Large intestine (tissue), 12 donors: ENCODE results near the gene GALC. TPM values are rescaled to one million over a fixed set of nuclear protein-coding genes. Genes with fewer than 3 reads are reported as not detected.

Source experiments
- DNase-seq, 2 donors: peaks; one replicate each; pipeline versions ENCODE4 v3.0.0 to v3.0.0-alpha.2; 2013
- H3K27ac ChIP-seq: one replicate; pipeline ENCODE4 v1.5.1; 2013; ENCODE audit warnings: low read length
- H3K27me3 ChIP-seq: 2 replicates; pipeline ENCODE4 v1.6.1; 2013; ENCODE audit warnings: low read length; ENCODE audit not compliant: control insufficient read depth, insufficient read depth
- H3K36me3 ChIP-seq: 2 replicates; pipeline ENCODE4 v1.6.1; 2013; ENCODE audit warnings: low read length; ENCODE audit not compliant: control insufficient read depth, insufficient read depth
- H3K4me1 ChIP-seq: one replicate; pipeline ENCODE4 v1.6.1; 2013; ENCODE audit warnings: low read length; ENCODE audit not compliant: control insufficient read depth, insufficient read depth
- H3K4me3 ChIP-seq: one replicate; pipeline ENCODE4 v1.5.1; 2013; ENCODE audit warnings: low read length
- H3K9me3 ChIP-seq: one replicate; pipeline ENCODE4 v1.6.1; 2013; ENCODE audit warnings: mild to moderate bottlenecking, low read depth, low read length, moderate library complexity; ENCODE audit not compliant: control insufficient read depth
- WGBS: methylation state at CpG from one replicate; pipeline ENCODE4 v1.1.5; 2013; ENCODE audit warnings: low lambda C conversion rate; ENCODE audit not compliant: insufficient coverage; 5-methylcytosine and 5-hydroxymethylcytosine counted together
- long read RNA-seq, 11 donors: transcript quantifications; one replicate each; lab custom pipeline, GENCODE V29; 2026
- polyA plus RNA-seq: library from polyadenylated mRNA; unstranded; fragments of 120-200 nt; gene quantifications from one replicate; pipeline ENCODE4 v1.2.1, GENCODE V29; 2013

Gene GALC
- 119 TPM for polyA plus RNA-seq
- long read RNA-seq, donor 1, transcript GALC-201 (17 exons, 3,883 nt), result major isoform, 6 of 27 reads
- long read RNA-seq, donor 1, partial matches to known transcripts, result 21 of 27 reads
- long read RNA-seq, donor 1, other reads (novel, unspliced or antisense), result 0 of 27 reads
- long read RNA-seq, donor 2, transcript GALC-201 (17 exons, 3,883 nt), result major isoform, 35 of 127 reads
- long read RNA-seq, donor 2, partial matches to known transcripts, result 90 of 127 reads
- long read RNA-seq, donor 2, other reads (novel, unspliced or antisense), result 0 of 127 reads
- long read RNA-seq, donor 3, result 0 reads
- long read RNA-seq, donor 4, partial matches to known transcripts, result 0 of 1 reads
- long read RNA-seq, donor 4, other reads (novel, unspliced or antisense), result 0 of 1 reads
- long read RNA-seq, donor 5, partial matches to known transcripts, result 0 of 3 reads
- long read RNA-seq, donor 5, other reads (novel, unspliced or antisense), result 0 of 3 reads
- long read RNA-seq, donor 6, transcript GALC-201 (17 exons, 3,883 nt), result major isoform, 26 of 90 reads
- long read RNA-seq, donor 6, partial matches to known transcripts, result 63 of 90 reads
- long read RNA-seq, donor 6, other reads (novel, unspliced or antisense), result 0 of 90 reads
- long read RNA-seq, donor 7, partial matches to known transcripts, result 0 of 4 reads
- long read RNA-seq, donor 7, other reads (novel, unspliced or antisense), result 0 of 4 reads
- long read RNA-seq, donor 8, transcript GALC-201 (17 exons, 3,883 nt), result major isoform, 17 of 63 reads
- long read RNA-seq, donor 8, partial matches to known transcripts, result 46 of 63 reads
- long read RNA-seq, donor 8, other reads (novel, unspliced or antisense), result 0 of 63 reads
- long read RNA-seq, donor 9, transcript GALC-201 (17 exons, 3,883 nt), result major isoform, 18 of 40 reads
- long read RNA-seq, donor 9, partial matches to known transcripts, result 21 of 40 reads
- long read RNA-seq, donor 9, other reads (novel, unspliced or antisense), result 0 of 40 reads
- long read RNA-seq, donor 10, transcript GALC-201 (17 exons, 3,883 nt), result major isoform, 41 of 66 reads
- long read RNA-seq, donor 10, partial matches to known transcripts, result 24 of 66 reads
- long read RNA-seq, donor 10, other reads (novel, unspliced or antisense), result 0 of 66 reads
- long read RNA-seq, donor 11, transcript GALC-201 (17 exons, 3,883 nt), result major isoform, 17 of 33 reads
- long read RNA-seq, donor 11, partial matches to known transcripts, result 11 of 33 reads
- long read RNA-seq, donor 11, other reads (novel, unspliced or antisense), result 0 of 33 reads

- peaks cover 64% of the 10 kb centered on the region for H3K4me1 ChIP-seq
- no peaks in the 10 kb centered on the region for H3K9me3 ChIP-seq
- DNase-seq, result peak; percentile 92 to 96
- H3K36me3 ChIP-seq, result no peaks in the 10 kb centered on the region
- no CpG with 5 or more reads among the region's 83 CpGs for WGBS
- no peaks in the 10 kb centered on the region for H3K27me3 ChIP-seq
- peak within 1 kb of the TSS; percentile 85 for H3K27ac ChIP-seq
- H3K4me3 ChIP-seq, result peak within 1 kb of the TSS; percentile 61
Observed at GRCh38 chr14:87992718-87993628, at the start of gene GALC. GALC (minus strand) TSS chr14:87993182; CDS start chr14:87993164, 18 bp downstream.

DNA sequence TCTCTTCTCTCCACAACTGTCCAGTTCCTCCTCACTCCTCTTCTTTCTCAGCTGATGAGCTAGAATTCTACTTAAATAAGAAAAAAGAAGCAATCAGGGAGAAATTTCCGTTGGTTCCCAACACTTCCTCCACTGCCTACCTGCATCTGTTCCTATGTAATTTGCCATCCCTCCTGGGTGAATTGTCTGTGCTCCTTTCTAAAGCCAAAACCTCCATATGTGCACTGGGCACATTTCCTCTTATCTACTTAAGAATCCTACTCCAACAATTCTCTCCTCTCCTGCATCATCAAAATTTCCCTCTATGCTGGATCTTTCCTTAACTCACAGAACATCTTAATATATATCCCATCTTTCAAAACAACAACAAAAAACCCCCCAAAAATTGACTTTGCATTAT is 47.2 kb upstream of the GALC start:
- WGBS, result no CpG with 5 or more reads among the region's 1 CpG
- Histone ChIP-seq H3K4me3 (no peak overlapping the region), H3K27ac (no peak overlapping the region), H3K9me3 (no peaks in the 10 kb centered on the region), H3K36me3 (no peaks in the 10 kb centered on the region), H3K27me3 (no peaks in the 10 kb centered on the region), H3K4me1 (peaks cover 11% of the 10 kb centered on the region)
- no peak for DNase-seq

GRCh38 chr14:88039197-88039596 is 46.2 kb upstream of the GALC start:
- WGBS, result no CpG with 5 or more reads among the region's 3 CpGs
- Histone ChIP-seq H3K9me3 (no peaks in the 10 kb centered on the region), H3K27me3 (no peaks in the 10 kb centered on the region), H3K4me3 (no peak overlapping the region), H3K36me3 (no peaks in the 10 kb centered on the region), H3K27ac (no peak overlapping the region), H3K4me1 (peaks cover 5% of the 10 kb centered on the region)
- DNase-seq, result no peak

- no peak overlapping the region for H3K4me3 ChIP-seq
- no peak for DNase-seq
- no peak overlapping the region for H3K27ac ChIP-seq
- no peaks in the 10 kb centered on the region for H3K36me3 ChIP-seq
- no peaks in the 10 kb centered on the region for H3K27me3 ChIP-seq
- no peaks in the 10 kb centered on the region for H3K4me1 ChIP-seq
- WGBS, result no CpG with 5 or more reads among the region's 1 CpG
- H3K9me3 ChIP-seq, result no peaks in the 10 kb centered on the region
Observed at GRCh38 chr14:88037325-88037724, 44.3 kb upstream of the GALC start.

DNA sequence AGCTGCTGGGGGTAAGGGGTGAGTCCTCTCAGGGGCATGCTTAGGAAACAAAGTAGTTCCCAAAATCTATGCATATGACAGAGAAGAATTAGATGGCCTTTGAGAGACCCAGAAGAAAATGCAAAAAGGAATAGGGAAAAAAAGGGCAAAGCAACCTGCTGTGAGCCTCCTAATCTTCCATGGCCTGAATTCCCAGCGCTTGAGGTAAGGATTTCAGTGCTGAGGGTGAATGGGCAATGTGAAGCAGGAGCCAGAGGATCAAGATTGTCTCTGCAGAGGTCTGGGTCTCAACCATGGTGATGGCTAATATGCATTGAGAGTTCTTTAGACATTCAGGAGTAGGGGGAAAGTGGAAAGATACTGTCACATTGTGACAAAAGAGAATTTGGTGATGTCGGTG is 43.4 kb upstream of the GALC start:
- H3K9me3 ChIP-seq, result no peaks in the 10 kb centered on the region
- no peak for DNase-seq
- H3K36me3 ChIP-seq, result no peaks in the 10 kb centered on the region
- no peak overlapping the region for H3K27ac ChIP-seq
- WGBS, result no CpG with 5 or more reads among the region's 2 CpGs
- no peak overlapping the region for H3K4me3 ChIP-seq
- no peaks in the 10 kb centered on the region for H3K27me3 ChIP-seq
- H3K4me1 ChIP-seq, result no peaks in the 10 kb centered on the region

- 80% methylated on average over 1 of the region's 2 CpGs for WGBS
- no peak for DNase-seq
- no peaks in the 10 kb centered on the region for H3K4me1 ChIP-seq
- H3K4me3 ChIP-seq, result no peak overlapping the region
- no peaks in the 10 kb centered on the region for H3K9me3 ChIP-seq
- H3K36me3 ChIP-seq, result no peaks in the 10 kb centered on the region
- H3K27me3 ChIP-seq, result no peaks in the 10 kb centered on the region
- H3K27ac ChIP-seq, result no peak overlapping the region
Observed at GRCh38 chr14:88034076-88034475, 41.1 kb upstream of the GALC start.

DNA sequence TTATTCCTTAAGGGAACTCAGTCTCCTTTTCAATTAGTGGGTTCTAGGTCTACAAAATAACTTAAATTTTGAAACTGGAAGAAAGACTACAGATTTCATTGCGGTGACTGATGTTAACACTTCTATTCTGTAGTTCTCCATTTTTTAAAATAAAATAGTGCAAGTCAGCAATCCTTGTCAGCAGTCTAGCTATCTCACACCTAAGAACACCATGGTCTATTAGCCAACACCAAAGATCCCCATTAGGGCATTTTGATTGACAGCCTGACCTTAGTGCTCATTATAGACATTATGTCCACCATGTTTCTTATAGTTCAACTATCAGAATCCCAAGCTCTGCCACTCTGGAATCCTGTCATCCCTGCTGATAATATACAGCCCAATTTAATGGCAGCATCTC is 39.4 kb upstream of the GALC start:
- Histone ChIP-seq H3K27me3 (no peaks in the 10 kb centered on the region), H3K36me3 (no peaks in the 10 kb centered on the region), H3K27ac (no peak overlapping the region), H3K4me1 (peaks cover 4% of the 10 kb centered on the region), H3K9me3 (no peaks in the 10 kb centered on the region), H3K4me3 (no peak overlapping the region)
- no CpG with 5 or more reads among the region's 1 CpG for WGBS
- no peak for DNase-seq

DNA sequence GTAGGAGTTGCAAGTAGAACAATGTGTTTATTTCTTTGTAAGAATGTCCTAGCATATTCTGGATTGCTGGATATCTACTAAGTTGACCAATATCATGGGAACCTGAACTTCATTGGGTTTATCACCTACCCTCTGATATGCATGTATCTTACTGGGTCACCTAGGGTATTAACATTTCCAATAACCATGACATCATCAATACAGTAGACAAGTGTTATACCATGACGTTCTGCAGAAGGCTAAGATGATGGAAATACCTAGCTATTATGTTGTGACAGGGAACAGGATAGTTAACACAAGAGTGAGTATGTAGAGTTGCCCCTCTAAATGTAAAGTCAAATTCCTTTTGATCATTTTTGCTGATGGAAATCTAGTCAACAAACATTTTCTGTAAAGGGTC is 37.9 kb upstream of the GALC start:
- no peak overlapping the region for H3K27ac ChIP-seq
- no peaks in the 10 kb centered on the region for H3K9me3 ChIP-seq
- WGBS, result no CpG with 5 or more reads among the region's 1 CpG
- H3K4me1 ChIP-seq, result peaks cover 7% of the 10 kb centered on the region
- DNase-seq, result no peak
- no peaks in the 10 kb centered on the region for H3K36me3 ChIP-seq
- no peaks in the 10 kb centered on the region for H3K27me3 ChIP-seq
- no peak overlapping the region for H3K4me3 ChIP-seq

GRCh38 chr14:88030079-88030478 is 37.1 kb upstream of the GALC start:
- no CpG with 5 or more reads among the region's 1 CpG for WGBS
- Histone ChIP-seq H3K4me3 (no peak overlapping the region), H3K27me3 (no peaks in the 10 kb centered on the region), H3K36me3 (no peaks in the 10 kb centered on the region), H3K27ac (no peak overlapping the region), H3K4me1 (peaks cover 15% of the 10 kb centered on the region), H3K9me3 (no peaks in the 10 kb centered on the region)
- no peak for DNase-seq
